Renal cortical epithelial cell (primary cell): ENCODE data around the gene C2orf78. TPM values are rescaled to one million over a fixed set of nuclear protein-coding genes. Genes with fewer than 3 reads are reported as not detected.

Experiments
- DNase-seq: peaks from one replicate; pipeline ENCODE4 v3.0.0-alpha.2; 2011; ENCODE audit warnings: low read depth
- total RNA-seq: library from RNA; depleted of rRNA; stranded (reverse); fragments of >200 nt; gene quantifications from 2 replicates; pipeline ENCODE4 v1.2.3, GENCODE V29; 2014

C2orf78 gene
- total RNA-seq, 1 donor from 2014 or later, result not detected

GRCh38 chr2:73780237-73780582 is 3.8 kb upstream of the C2orf78 start:
- DNase-seq, result no peak

GRCh38 chr2:73783402-73783801 is 581 bp upstream of the C2orf78 start:
- peak; percentile 4 for DNase-seq

GRCh38 chr2:73811878-73812277 is 27.9 kb downstream of the C2orf78 start:
- DNase-seq, result no peak

- no peak for DNase-seq
Observed at GRCh38 chr2:73812635-73813034, 28.7 kb downstream of the C2orf78 start.

- no peak for DNase-seq
Observed at GRCh38 chr2:73818296-73818695, 34.3 kb downstream of the C2orf78 start.

GRCh38 chr2:73821227-73821626 is 37.2 kb downstream of the C2orf78 start:
- no peak for DNase-seq

GRCh38 chr2:73821669-73822068 is 37.7 kb downstream of the C2orf78 start:
- no peak for DNase-seq

GRCh38 chr2:73822276-73822675 is 38.3 kb downstream of the C2orf78 start:
- DNase-seq, result no peak

- no peak for DNase-seq
Observed at GRCh38 chr2:73822991-73823390, 39.0 kb downstream of the C2orf78 start.

- no peak for DNase-seq
Observed at GRCh38 chr2:73823416-73823815, 39.4 kb downstream of the C2orf78 start.

GRCh38 chr2:73823916-73824523 is 40.0 kb downstream of the C2orf78 start:
- peak; percentile 85 for DNase-seq

GRCh38 chr2:73825408-73825807 is 41.4 kb downstream of the C2orf78 start:
- no peak for DNase-seq

- DNase-seq, result peak; percentile 52
Observed at GRCh38 chr2:73827018-73827417, 43.0 kb downstream of the C2orf78 start.

- DNase-seq, result no peak
Observed at GRCh38 chr2:73827660-73828388, 43.8 kb downstream of the C2orf78 start.

GRCh38 chr2:73828389-73828817 is 44.4 kb downstream of the C2orf78 start:
- DNase-seq, result no peak

GRCh38 chr2:73828818-73829570 is 45.0 kb downstream of the C2orf78 start, which contains the start of gene STAMBP:
STAMBP (plus strand) TSS chr2:73828961; CDS start chr2:73830857, 1,896 bp downstream.
- peak; percentile 94 for DNase-seq

- DNase-seq, result peak; percentile 92
Observed at GRCh38 chr2:73830871-73831401, 47.0 kb downstream of the C2orf78 start.

- peak; percentile 45 for DNase-seq
Observed at GRCh38 chr2:73832930-73833329, 48.9 kb downstream of the C2orf78 start.

GRCh38 chr2:73836141-73836943 is 52.4 kb downstream of the C2orf78 start:
- DNase-seq, result no peak

GRCh38 chr2:73837847-73838585 is 54.0 kb downstream of the C2orf78 start:
- DNase-seq, result no peak
